Measurements from ENCODE around the gene NKX2-3. TPM values are rescaled to one million over a fixed set of nuclear protein-coding genes. Genes with fewer than 3 reads are reported as not detected.

The NKX2-3 gene
- total RNA-seq, 1 experiment from 2014 or later, result not detected

- Histone ChIP-seq H3K9ac (ENCODE audit: low read length) (no peak overlapping the region), H3K9me2 (ENCODE audit: insufficient read depth) (no peaks in the 10 kb centered on the region), H4K20me1 (ENCODE audit: insufficient read depth) (no peaks in the 10 kb centered on the region), H3K9me3 (ENCODE audit: control insufficient read depth in 1 of 2, insufficient read depth in 1 of 2, low read depth in 1 of 2, low read length in 2 of 2) (no peaks in the 10 kb centered on the region), H3K4me3 (replicated peaks in 1 of 2; ENCODE audit: low read depth in 1 of 2, low read length in 2 of 2) (no peak overlapping the region), H3K79me2 (ENCODE audit: insufficient read depth, low read length) (no peaks in the 10 kb centered on the region), H3K27me3 (ENCODE audit: insufficient read depth, low read length) (peaks cover 27% of the 10 kb centered on the region), H3K27ac (ENCODE audit: low read depth, low read length) (no peak overlapping the region), H3K4me2 (ENCODE audit: low read length) (peak overlapping the region; percentile 33), H3K36me3 (ENCODE audit: control insufficient read depth in 1 of 2, insufficient read depth in 2 of 2, low read length in 2 of 2) (no peaks in the 10 kb centered on the region), H3K4me1 (ENCODE audit: control insufficient read depth in 1 of 2, insufficient read depth in 2 of 2, low read length in 2 of 2) (peaks cover 0 to 8% of the 10 kb centered on the region in 2 experiments; a peak in 1 of 4 replicates), H2AFZ (ENCODE audit: low read depth, low read length, poor library complexity, severe bottlenecking) (peak overlapping the region; percentile 93)
- ATAC-seq, result peak; percentile 90
- CTCF ChIA-PET, result interaction anchor here (0.8 to 2.9 kb wide), 23 partner anchors 10 to 361 kb away, joined by 3 to 16 read pairs (median 4); partner anchors contain the start of gene SLC25A28
- POLR2A ChIA-PET, result interaction anchor here (1.2 kb wide), 1 partner anchor 54 kb away, joined by 4 read pairs; the partner anchor contains the start of gene GOT1
- TF ChIP-seq ATF3 (IDR thresholded peaks at IDR 0.05) (no peak), CTCF (IDR thresholded peaks at IDR 0.05 in 2 of 3, conservative IDR thresholded peaks at IDR 0.05 in 1 of 3; ENCODE audit: borderline replicate concordance in 1 of 3, insufficient read depth in 1 of 3, low read depth in 2 of 3, low read length in 2 of 3) (peak; percentile 79 to 87 (median 84)), ZFX (IDR thresholded peaks at IDR 0.05) (no peak), RAD21 (IDR thresholded peaks at IDR 0.05; ENCODE audit: low read depth) (peak; percentile 79)
- intact Hi-C loops (cut with micrococcal nuclease), result loop anchor here (1.0 to 5.0 kb wide), 3 partner anchors 63 to 222 kb away; no protein-coding TSS in a partner anchor
- no peak for DNase-seq (ENCODE audit: low read depth, low spot score)
- no TSS peak for BruUV-seq (replicated peaks)
- RAD21 ChIA-PET (ENCODE audit: low non-redundant PET in 1 of 2, low total read pairs in 2 of 2, uncharacterized antibody in 2 of 2, unreplicated experiment in 2 of 2), result interaction anchor here (0.8 to 0.9 kb wide), 2 partner anchors 49 to 128 kb away, joined by 3 to 5 read pairs; no protein-coding TSS in a partner anchor
Measured at GRCh38 chr10:99484626-99485581, 47.8 kb upstream of the NKX2-3 start.
